OCI-LY3 (cell line): ENCODE results near the gene NPB.

Experiments used
- H2AFZ ChIP-seq: fragments of 200-600, 300-600 bp; shearing (Covaris generic); 2 replicates; pipeline ENCODE4 v1.6.0; 2014; ENCODE audit warnings: antibody characterized with exemption, low read depth, low read length
- H3K27ac ChIP-seq: fragments of 200-600, 300-600 bp; sonication (generic); 2 replicates; pipeline ENCODE4 v1.5.1; 2014; ENCODE audit warnings: mild to moderate bottlenecking, low read length, moderate library complexity, mixed read lengths
- H3K27me3 ChIP-seq: fragments of 200-600, 300-600 bp; sonication (generic); 2 replicates; pipeline ENCODE4 v1.6.1; 2014; ENCODE audit warnings: low read depth, low read length, mixed read lengths
- H3K36me3 ChIP-seq: fragments of 200-600, 300-600 bp; sonication (generic); replicated peaks from 2 replicates; pipeline ENCODE3; 2014; ENCODE audit warnings: low read depth, low read length, mixed read lengths
- H3K4me1 ChIP-seq: fragments of 300-600, 200-600 bp; sonication (generic); 2 replicates; pipeline ENCODE4 v1.6.1; 2014; ENCODE audit warnings: low read length, mixed read lengths
- H3K4me2 ChIP-seq: fragments of 200-600, 300-600 bp; sonication (generic); 2 replicates; pipeline ENCODE4 v1.6.1; 2014; ENCODE audit warnings: low read length, mixed read lengths
- H3K4me3 ChIP-seq: fragments of 300-600, 200-600 bp; sonication (generic); 2 replicates; pipeline ENCODE4 v1.5.1; 2014; ENCODE audit warnings: antibody characterized with exemption, mild to moderate bottlenecking, low read length, moderate library complexity
- H3K79me2 ChIP-seq: fragments of 300-600, 200-600 bp; shearing (Covaris generic); 2 replicates; pipeline ENCODE4 v1.6.1; 2014; ENCODE audit warnings: mild to moderate bottlenecking, low read length, mixed read lengths
- H3K9ac ChIP-seq: fragments of 300-600, 200-600 bp; shearing (Covaris generic); 2 replicates; pipeline ENCODE4 v1.6.0; 2014; ENCODE audit warnings: mild to moderate bottlenecking, low read length, moderate library complexity
- H3K9me3 ChIP-seq: fragments of 200-600, 300-600 bp; shearing (Covaris generic); 2 replicates; pipeline ENCODE4 v1.6.1; 2014; ENCODE audit warnings: low read length, mixed read lengths; ENCODE audit not compliant: insufficient read depth
- H4K20me1 ChIP-seq: fragments of 200-600, 300-600 bp; sonication (generic); 2 replicates; pipeline ENCODE4 v1.6.1; 2016; ENCODE audit warnings: low read length, mixed read lengths; ENCODE audit not compliant: insufficient read depth
- CTCF ChIP-seq: fragments of 200-600, 300-600 bp; sonication (generic); IDR thresholded peaks from 2 replicates; pipeline ENCODE4 v1.5.1; 2014; ENCODE audit warnings: antibody characterized with exemption, low read length, low read depth
- EZH2phosphoT487 ChIP-seq: fragments of 200-600 bp; shearing (Covaris generic); IDR thresholded peaks from 2 replicates; pipeline ENCODE4 v1.6.1; 2018; ENCODE audit warnings: antibody characterized with exemption, mixed run types, low read depth

NPB gene

GRCh38 chr17:81879121-81879520 is 22.9 kb upstream of the NPB start:
- no peaks in the 10 kb centered on the region for H3K4me1 ChIP-seq
- H3K79me2 ChIP-seq: peaks cover 6% of the 10 kb centered on the region; the same call in 1 of the 2 replicates
- H3K4me3 ChIP-seq: no peak overlapping the region
- no peak overlapping the region for H2AFZ ChIP-seq
- H3K36me3 ChIP-seq: peaks cover 27% of the 10 kb centered on the region
- TF ChIP-seq EZH2phosphoT487 (no peak), CTCF (no peak)
- no peaks in the 10 kb centered on the region for H3K9me3 ChIP-seq
- H3K4me2 ChIP-seq: no peak overlapping the region
- H3K27me3 ChIP-seq: no peaks in the 10 kb centered on the region
- H3K27ac ChIP-seq: no peak overlapping the region
- no peaks in the 10 kb centered on the region for H4K20me1 ChIP-seq
- no peak overlapping the region for H3K9ac ChIP-seq

DNA sequence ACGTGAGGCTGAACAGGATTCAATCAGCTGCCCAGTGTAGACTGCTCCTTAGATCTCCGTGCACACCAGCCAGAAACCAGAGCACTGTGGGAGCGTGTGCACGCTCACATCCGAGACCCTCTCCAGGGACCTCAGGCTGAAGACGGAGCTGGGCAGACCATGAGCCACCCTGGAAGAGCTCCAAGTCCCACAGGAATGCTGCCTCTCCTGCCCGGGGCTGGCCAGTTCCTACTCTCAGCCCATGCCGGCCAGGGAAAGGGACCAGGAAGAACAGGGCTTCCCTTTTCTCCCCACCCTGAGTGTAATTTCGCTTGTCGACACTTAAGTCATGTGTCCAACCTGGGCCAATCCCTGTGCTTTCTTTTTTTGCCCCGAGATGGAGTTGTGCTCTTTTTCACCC is 17.5 kb upstream of the NPB start:
- no peak overlapping the region for H3K4me2 ChIP-seq
- 0 out of 2 replicates have a peak, but pooled peaks cover 3% of the 10 kb centered on the region for H4K20me1 ChIP-seq
- H3K27ac ChIP-seq: no peak overlapping the region
- H3K9me3 ChIP-seq: no peaks in the 10 kb centered on the region
- peaks cover 41% of the 10 kb centered on the region for H3K79me2 ChIP-seq
- H3K4me3 ChIP-seq: no peak overlapping the region
- H3K4me1 ChIP-seq: no peaks in the 10 kb centered on the region
- TF ChIP-seq EZH2phosphoT487 (no peak), CTCF (no peak)
- peaks cover 59% of the 10 kb centered on the region for H3K36me3 ChIP-seq
- no peak overlapping the region for H2AFZ ChIP-seq
- no peak overlapping the region for H3K9ac ChIP-seq
- no peaks in the 10 kb centered on the region for H3K27me3 ChIP-seq

GRCh38 chr17:81884968-81885367 is 17.1 kb upstream of the NPB start:
- H3K27ac ChIP-seq: no peak overlapping the region
- no peak for TF ChIP-seq EZH2phosphoT487
- no peak for TF ChIP-seq CTCF
- no peak overlapping the region for H2AFZ ChIP-seq
- peaks cover 45% of the 10 kb centered on the region for H3K79me2 ChIP-seq
- no peak overlapping the region for H3K4me2 ChIP-seq
- no peaks in the 10 kb centered on the region for H3K27me3 ChIP-seq
- H3K4me1 ChIP-seq: peaks cover 2% of the 10 kb centered on the region
- no peak overlapping the region for H3K9ac ChIP-seq
- H3K36me3 ChIP-seq: peaks cover 63% of the 10 kb centered on the region
- 0 out of 2 replicates have a peak, but pooled peaks cover 3% of the 10 kb centered on the region for H4K20me1 ChIP-seq
- no peaks in the 10 kb centered on the region for H3K9me3 ChIP-seq
- H3K4me3 ChIP-seq: no peak overlapping the region

- H3K9ac ChIP-seq: no peak overlapping the region
Measured at GRCh38 chr17:81885454-81885853, 16.6 kb upstream of the NPB start.

More at GRCh38 chr17:81885454-81885853, 16.6 kb upstream of the NPB start:
- no peak overlapping the region for H3K4me2 ChIP-seq
- peaks cover 66% of the 10 kb centered on the region for H3K36me3 ChIP-seq
- H3K4me1 ChIP-seq: peaks cover 7% of the 10 kb centered on the region
- no peak overlapping the region for H3K4me3 ChIP-seq
- no peaks in the 10 kb centered on the region for H3K9me3 ChIP-seq
- 0 out of 2 replicates have a peak, but pooled peaks cover 3% of the 10 kb centered on the region for H4K20me1 ChIP-seq
- peaks cover 50% of the 10 kb centered on the region for H3K79me2 ChIP-seq
- TF ChIP-seq EZH2phosphoT487: no peak
- TF ChIP-seq CTCF: no peak
- no peak overlapping the region for H3K27ac ChIP-seq
- H3K27me3 ChIP-seq: no peaks in the 10 kb centered on the region
- H2AFZ ChIP-seq: no peak overlapping the region
